ENCODE measurements around the gene FIBCD1. TPM values are rescaled to one million over a fixed set of nuclear protein-coding genes. Genes with fewer than 3 reads are reported as not detected.
A peak's percentile ranks its signal among the peaks of the same experiment; 100 is the strongest.

The FIBCD1 gene
- polyA plus RNA-seq, 6 donors from 2014 or later = not detected

DNA sequence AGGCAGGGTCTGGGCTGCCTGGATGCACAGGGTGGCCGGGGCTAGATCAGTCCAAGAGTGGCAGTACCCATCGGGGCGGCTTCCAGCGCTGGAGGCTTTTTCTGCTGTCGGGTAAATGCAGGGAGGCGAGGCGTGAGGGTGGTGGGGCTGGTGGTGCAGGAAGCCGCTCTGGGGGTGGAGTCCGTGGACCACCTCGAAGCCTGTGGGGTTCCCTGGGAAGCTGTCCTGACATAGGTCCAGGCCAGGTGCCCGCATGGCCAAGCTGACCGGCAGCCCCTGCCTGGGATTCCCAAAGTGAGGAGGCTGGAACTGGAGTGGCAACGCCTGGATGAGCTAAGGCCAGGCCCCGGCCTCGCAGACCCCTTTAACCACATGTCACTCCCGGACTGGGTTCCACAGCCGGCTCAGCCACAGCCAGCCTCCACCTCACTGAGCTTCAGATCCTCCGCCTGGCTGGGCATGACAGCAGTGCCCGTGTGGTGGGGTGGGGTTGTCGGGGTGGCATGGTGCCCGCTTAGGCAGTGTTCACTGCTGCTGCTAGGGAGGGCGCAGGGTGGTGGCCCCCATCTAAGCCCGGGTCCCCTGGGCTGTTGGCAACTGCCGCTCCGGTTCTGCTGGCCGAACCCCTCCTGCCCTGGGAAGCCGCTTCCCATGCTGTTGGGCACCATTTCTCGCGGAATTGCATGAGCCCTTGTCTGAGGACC is 41.0 kb downstream of the FIBCD1 start:
- peaks cover 0 to 6% (median 3%) of the 10 kb centered on the region in 3 donors for H3K4me1 Mint-ChIP-seq
- DNase-seq (no peak), ATAC-seq (ENCODE audit: low read depth in 2 of 2) (no peak)
- no peak overlapping the region for H3K27ac Mint-ChIP-seq
- H3K4me3 Mint-ChIP-seq = no peak overlapping the region
- H3K36me3 Mint-ChIP-seq = no peaks in the 10 kb centered on the region
- H3K27me3 Mint-ChIP-seq = peaks cover 0 to 18% (median 9%) of the 10 kb centered on the region in 3 donors
- no peaks in the 10 kb centered on the region for H3K9me3 Mint-ChIP-seq

DNA sequence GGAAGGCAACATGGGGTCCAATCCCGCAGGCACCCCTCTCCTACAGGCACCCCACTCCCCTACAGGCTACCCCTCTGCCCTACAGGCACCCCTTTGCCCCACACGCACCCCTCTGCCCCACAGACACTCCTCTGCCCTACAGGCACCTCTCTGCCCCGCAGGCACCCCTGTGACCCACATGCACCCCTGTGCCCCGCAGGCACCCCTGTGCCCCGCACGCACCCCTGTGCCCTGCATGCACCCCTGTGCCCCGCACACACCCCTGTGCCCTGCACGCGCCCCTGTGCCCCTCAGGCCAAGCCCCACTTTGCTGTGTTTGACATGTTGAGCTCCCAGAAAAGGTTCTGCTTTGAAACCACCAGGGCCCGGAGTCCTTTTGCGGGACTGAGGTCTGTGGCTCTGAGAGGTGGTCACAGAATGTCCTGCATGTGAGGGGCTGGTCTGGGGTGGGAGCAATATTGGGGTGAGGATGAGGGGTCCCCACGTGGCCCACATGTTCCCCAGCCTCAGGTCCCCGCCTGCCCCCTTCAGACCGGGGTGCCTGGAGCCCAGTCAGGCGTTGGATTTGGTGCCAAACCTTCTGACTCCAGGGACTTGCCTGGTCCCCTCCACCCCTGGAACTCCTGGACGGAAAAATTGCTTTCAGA is 41.8 kb downstream of the FIBCD1 start:
- Mint-ChIP-seq H3K36me3 (no peaks in the 10 kb centered on the region), H3K27ac (no peak overlapping the region), H3K4me1 (peaks cover 0 to 6% (median 3%) of the 10 kb centered on the region in 3 donors), H3K4me3 (no peak overlapping the region), H3K27me3 (peaks cover 0 to 18% (median 9%) of the 10 kb centered on the region in 3 donors), H3K9me3 (no peaks in the 10 kb centered on the region)
- no peak for DNase-seq
- no peak for ATAC-seq (ENCODE audit: low read depth in 2 of 2)

DNA sequence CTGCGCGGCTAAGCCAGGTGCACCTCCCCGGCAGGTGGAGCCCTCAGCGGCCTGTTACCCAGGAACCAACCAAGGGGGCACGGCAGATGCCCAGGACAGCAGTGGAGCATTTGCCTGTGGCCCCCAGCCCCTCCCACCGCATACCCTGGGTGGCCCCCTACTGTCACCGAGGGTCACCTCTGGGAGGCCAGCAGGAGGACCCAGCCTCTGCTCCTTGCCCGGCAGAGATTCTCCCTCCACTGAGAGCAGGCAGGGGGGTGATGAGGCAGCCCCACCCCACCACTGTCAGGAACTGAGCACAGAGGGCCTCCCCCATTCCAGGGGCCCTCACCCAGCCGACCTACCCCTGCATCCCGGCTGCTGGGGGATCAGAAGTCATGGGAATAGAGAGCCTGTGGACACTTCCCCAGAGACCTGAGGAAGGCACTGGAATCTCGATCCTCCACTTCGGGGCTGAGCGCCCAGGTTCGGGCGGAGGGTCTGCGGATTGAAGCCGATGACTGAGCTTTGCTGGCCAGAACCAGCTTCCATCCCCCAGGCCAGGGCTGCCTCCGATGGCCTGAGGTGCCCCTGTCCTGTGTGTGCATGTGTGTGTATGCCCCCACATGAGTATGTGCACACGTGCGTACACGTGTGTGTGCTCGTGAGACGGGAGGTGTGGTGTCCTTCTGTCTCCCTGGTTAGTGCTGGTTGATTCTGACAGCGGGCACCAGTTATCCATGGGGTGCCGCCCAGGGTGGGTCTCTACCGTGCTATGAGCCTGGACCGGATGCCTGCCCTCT is 42.6 kb downstream of the FIBCD1 start, which contains the start of gene QRFP:
QRFP (minus strand) TSS at position 580 of the 782 bp plus-strand sequence. CDS start 2,974 bp downstream, outside the sequence.
- Mint-ChIP-seq H3K27ac (peak within 1 kb of the TSS in 1 of 6 donors; percentile 34), H3K4me3 (no peak within 1 kb of the TSS), H3K27me3 (peaks cover 0 to 18% (median 9%) of the 10 kb centered on the region in 3 donors), H3K4me1 (peaks cover 0 to 6% (median 3%) of the 10 kb centered on the region in 3 donors), H3K36me3 (no peaks in the 10 kb centered on the region), H3K9me3 (no peaks in the 10 kb centered on the region)
- DNase-seq (no peak), ATAC-seq (ENCODE audit: low read depth in 2 of 2) (no peak)

DNA sequence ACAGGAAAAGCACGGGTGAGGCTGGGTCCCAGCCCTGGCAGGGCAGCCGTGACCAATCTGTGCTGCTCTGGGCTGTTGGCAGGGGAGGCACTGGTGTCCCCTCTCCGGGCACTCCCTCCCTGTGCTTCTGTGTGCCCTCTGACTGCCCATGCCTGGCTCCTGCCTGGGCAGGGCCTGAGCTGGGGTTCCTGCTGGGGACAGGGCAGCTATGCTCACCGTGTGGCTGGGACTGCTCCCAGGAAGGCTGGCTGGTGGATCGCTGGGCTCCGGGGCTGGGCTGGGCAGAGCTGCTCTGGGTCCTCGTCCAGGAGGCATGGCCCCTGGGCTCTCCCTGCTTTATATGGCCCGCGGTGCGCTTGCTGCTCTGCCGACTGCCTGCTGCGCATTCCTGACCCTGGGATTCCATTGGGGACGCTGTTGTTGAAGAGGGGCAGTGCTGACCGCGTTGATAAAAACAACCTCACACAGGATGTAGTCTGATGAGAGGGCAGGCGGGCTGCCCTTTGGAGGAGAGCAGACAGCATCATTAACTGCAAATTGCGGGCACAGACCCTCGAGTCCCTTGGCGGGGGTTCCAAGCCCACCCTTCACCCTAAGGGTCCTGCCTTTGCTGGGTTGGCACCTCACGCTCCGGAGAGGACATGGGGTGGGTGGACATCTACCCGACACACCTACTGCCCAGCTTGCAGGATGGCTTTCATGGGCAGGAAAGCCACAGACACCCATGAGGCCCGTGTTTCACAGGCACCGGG is 43.4 kb downstream of the FIBCD1 start:
- DNase-seq (no peak), ATAC-seq (ENCODE audit: low read depth in 2 of 2) (no peak)
- H3K27ac Mint-ChIP-seq = peak overlapping the region in 1 of 6 donors; percentile 34
- H3K4me1 Mint-ChIP-seq = peaks cover 0 to 6% (median 3%) of the 10 kb centered on the region in 3 donors
- peaks cover 0 to 13% (median 6%) of the 10 kb centered on the region in 3 donors for H3K27me3 Mint-ChIP-seq
- H3K9me3 Mint-ChIP-seq = no peaks in the 10 kb centered on the region
- H3K4me3 Mint-ChIP-seq = no peak overlapping the region
- H3K36me3 Mint-ChIP-seq = no peaks in the 10 kb centered on the region

DNA sequence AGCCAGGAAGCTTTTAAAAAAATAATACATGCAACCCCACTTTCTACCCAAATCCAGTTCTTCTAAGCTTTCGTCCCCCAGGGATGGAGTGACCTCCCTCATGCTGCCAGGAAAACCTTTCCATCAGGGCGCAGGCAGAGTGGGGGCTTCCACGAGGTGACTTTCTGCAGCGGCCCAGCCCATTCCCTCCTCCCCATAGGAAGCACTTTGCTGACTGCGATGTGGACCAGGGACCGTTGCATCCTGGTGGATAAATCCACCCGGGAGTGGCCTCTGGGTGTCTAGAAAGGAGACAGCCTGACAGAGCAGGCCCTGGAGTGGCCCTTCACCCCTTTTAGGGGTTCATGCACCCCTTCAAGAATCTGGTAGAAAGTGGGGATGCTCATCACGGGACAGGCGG is 44.0 kb downstream of the FIBCD1 start:
- Mint-ChIP-seq H3K27ac (no peak overlapping the region), H3K4me3 (no peak overlapping the region)

DNA sequence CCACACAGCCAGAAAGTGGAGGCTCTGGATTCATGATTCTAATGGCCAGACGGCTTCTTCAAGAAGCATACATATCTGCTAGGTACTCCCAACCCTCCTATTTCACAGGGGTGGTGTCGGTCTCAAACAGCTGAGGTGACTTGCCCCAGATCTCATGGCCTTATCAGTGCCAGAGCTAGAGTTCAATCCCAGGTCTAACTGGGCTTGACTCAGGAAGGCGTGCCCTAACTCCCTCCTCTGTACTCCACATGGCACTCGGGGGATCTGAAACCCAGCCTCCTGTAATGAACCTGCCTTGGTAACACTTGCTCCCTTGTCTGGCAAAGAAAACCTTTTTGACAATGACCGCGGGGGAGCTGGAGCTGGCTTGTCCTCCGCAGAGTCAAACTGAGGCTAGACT is 44.5 kb downstream of the FIBCD1 start:
- Mint-ChIP-seq H3K36me3 (no peaks in the 10 kb centered on the region), H3K27me3 (peaks cover 0 to 2% (median 0%) of the 10 kb centered on the region in 3 donors), H3K4me1 (peaks cover 0 to 6% (median 3%) of the 10 kb centered on the region in 3 donors), H3K4me3 (no peak overlapping the region), H3K9me3 (no peaks in the 10 kb centered on the region), H3K27ac (no peak overlapping the region)
- no peak for ATAC-seq (ENCODE audit: low read depth in 2 of 2)
- no peak for DNase-seq

More for the DNA sequence above, 44.0 kb downstream of the FIBCD1 start:
- DNase-seq (no peak), ATAC-seq (ENCODE audit: low read depth in 2 of 2) (no peak)
- H3K36me3 Mint-ChIP-seq = no peaks in the 10 kb centered on the region
- H3K9me3 Mint-ChIP-seq = no peaks in the 10 kb centered on the region
- peaks cover 0 to 6% (median 3%) of the 10 kb centered on the region in 3 donors for H3K4me1 Mint-ChIP-seq
- H3K27me3 Mint-ChIP-seq = peaks cover 0 to 7% (median 0%) of the 10 kb centered on the region in 3 donors

DNA sequence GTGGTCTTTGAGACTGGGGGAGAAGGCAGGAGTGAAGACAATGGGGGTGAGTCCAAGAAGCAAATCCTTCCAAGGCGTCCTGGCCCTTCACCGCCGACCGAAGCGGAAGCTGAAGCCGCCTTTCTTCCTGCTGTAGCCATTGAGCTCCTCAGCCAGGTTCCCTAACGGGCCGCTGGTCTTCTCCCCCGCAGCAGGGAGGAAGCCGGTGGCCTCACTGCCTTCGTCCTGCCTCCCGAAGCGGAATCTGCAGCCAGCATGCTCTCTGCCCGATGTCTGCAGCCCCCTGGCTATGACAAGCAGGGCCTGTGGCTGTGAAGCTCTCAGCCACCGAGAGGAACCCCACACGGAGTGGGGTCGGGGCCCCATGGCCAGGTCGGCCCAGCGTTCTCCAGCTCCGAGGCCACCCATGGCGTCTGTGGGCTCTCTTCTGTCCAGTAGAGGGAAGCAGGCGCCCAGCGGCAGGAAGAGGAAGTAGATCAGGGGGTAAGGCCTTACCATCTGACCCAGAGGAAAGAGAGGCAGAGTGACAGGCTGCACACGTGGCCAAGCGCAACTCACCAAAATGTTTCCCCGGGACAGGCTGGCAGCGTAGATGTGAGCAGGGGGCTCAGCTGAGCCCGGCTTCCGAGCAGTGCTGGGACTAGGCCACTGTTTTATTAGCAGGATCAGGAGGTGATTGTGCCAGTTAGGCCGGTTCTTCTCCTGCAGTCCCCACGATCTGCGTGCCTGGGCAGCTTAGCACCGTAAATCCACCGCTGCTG is 45.5 kb downstream of the FIBCD1 start:
- ATAC-seq (ENCODE audit: low read depth in 2 of 2) (peak; percentile 30 to 55), DNase-seq (no peak)
- Mint-ChIP-seq H3K27ac (peak overlapping the region in 3 of 6 donors; percentile 15 to 90 (median 51)), H3K9me3 (no peaks in the 10 kb centered on the region), H3K27me3 (no peaks in the 10 kb centered on the region), H3K36me3 (no peaks in the 10 kb centered on the region), H3K4me1 (peaks cover 0 to 6% (median 3%) of the 10 kb centered on the region in 3 donors), H3K4me3 (peak overlapping the region in 2 of 8 donors; percentile 47 to 53)

DNA sequence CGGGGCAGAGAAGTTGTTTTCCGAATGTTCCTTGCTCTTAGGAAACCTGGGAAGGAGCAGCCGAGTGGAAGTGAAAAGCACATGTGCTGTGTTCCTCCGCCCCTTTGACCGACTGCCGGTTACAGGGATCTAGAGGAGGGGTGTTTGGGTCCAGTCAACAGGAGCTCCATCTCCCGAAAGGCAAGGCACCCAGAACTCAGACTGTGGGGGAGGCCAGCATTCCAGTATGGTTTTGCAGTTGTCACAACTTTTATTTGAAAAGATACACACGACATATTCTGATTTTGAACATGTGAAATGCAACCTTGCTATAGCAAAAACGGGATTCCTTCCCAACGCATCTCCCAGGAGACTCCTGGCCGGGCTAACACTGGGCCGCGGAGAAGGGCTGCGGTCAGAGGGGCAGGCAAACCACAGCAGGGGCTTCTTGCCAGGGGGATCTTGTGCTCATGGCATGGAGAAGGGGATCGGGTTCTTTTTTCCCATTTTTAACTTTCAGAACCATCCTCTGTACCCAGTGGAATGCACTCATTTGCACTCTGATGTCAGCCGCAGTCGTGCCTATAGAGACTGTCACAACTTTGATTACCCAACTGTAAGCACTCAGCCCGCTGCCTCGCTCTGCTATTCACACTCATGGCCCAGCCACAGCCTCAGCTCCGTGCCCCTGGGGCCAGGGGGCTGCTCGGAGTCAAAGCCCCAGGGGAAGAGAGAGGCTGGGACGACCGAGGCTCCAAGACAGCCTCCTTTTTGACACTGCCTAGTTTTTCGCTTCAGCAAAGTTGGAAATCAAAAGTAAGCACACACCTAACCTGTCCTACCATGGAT is 46.4 kb downstream of the FIBCD1 start:
- peaks cover 0 to 6% (median 3%) of the 10 kb centered on the region in 3 donors for H3K4me1 Mint-ChIP-seq
- no peaks in the 10 kb centered on the region for H3K36me3 Mint-ChIP-seq
- H3K9me3 Mint-ChIP-seq = no peaks in the 10 kb centered on the region
- no peak overlapping the region for H3K4me3 Mint-ChIP-seq
- DNase-seq = no peak
- no peaks in the 10 kb centered on the region for H3K27me3 Mint-ChIP-seq
- ATAC-seq (ENCODE audit: low read depth in 2 of 2) = no peak
- H3K27ac Mint-ChIP-seq = peak overlapping the region in 1 of 6 donors; percentile 15

DNA sequence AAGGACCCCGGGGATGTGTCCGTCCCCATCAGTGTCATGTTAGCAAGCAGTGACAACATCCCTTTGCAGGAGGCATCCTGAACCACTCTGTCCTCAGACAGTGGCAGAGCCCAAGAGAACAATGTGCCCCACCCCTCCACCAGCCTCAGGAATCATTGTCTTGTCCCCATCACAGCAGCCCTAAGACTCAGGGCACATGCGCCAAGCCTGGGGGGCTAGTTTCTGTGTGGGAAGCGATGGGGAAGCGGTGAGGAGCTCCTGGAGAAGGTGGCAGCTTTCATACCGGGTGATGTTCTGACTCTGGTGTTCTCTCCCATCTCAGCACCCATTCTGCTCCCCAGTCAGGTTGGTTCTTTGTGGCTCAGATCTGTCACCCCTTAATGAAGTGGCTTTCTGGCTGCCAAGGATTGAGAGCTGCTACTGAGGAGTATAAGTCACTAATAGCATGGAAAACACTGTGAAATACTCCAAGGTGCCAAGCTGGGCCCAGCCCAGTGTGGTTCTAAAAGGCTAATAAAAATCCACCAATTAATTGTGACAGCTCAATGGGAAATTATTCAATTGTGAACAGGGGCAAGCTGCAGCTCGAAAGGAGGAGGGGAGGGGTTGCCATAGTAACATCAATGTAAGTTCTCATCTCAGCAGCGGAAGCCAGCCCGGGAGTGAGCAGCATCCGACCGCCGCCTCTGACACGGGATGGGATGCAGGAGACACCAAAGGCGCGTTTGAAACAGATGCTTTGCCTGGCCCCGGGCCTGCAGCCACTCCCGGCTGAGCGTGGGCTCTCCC is 47.2 kb downstream of the FIBCD1 start:
- H3K27me3 Mint-ChIP-seq = no peaks in the 10 kb centered on the region
- ATAC-seq (ENCODE audit: low read depth in 2 of 2) = no peak
- DNase-seq = no peak
- H3K9me3 Mint-ChIP-seq = no peaks in the 10 kb centered on the region
- peak overlapping the region in 1 of 6 donors; percentile 42 for H3K27ac Mint-ChIP-seq
- H3K4me3 Mint-ChIP-seq = no peak overlapping the region
- peaks cover 3 to 7% (median 6%) of the 10 kb centered on the region in 3 donors for H3K4me1 Mint-ChIP-seq
- no peaks in the 10 kb centered on the region for H3K36me3 Mint-ChIP-seq

DNA sequence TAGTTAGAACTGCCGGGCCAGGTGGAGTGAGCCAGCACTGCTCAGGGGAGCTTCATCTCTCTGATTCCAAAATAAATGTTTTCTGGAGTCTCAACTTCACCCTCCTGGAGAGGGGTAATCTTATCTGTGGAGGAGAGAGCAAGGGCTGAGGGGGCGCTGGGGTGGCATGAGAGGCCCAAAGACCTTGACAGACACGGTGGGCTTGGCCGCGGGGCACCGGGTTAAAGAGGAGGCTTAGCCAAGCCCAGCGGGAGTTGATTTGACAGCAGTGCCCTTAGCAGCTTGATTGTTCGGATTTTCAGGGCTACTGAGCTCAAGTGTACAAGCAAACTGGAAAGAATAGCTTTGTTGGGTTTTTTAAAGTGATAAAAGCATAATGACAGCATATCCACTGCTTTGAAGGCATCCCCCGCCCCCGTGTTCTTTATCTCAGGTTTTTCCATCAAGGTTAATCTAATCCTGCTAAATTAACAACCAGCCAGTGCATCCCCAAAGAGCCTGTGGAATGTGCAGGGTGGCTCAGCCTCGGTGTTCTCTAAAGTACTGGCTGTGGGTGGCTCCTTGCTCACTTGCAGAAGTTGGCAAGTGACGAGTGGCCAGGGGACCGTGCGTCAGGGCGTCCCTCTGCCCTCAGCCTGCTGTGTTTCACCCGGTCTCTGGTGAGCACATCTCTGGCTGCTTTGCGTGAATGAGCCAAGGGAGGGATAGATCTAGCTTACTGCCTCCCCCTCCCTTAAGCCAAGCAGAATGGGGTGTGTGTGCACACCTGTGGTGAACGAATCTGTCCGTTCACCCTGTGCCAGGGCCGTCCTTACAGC is 48.0 kb downstream of the FIBCD1 start:
- DNase-seq (no peak), ATAC-seq (ENCODE audit: low read depth in 2 of 2) (no peak)
- Mint-ChIP-seq H3K36me3 (peaks cover 0 to under 1% of the 10 kb centered on the region in 2 donors), H3K4me3 (no peak overlapping the region), H3K27ac (peak overlapping the region in 1 of 6 donors; percentile 21), H3K9me3 (no peaks in the 10 kb centered on the region), H3K4me1 (peaks cover 3 to 8% (median 6%) of the 10 kb centered on the region in 3 donors), H3K27me3 (no peaks in the 10 kb centered on the region)
